HFF-Myc (cell line): ENCODE results near the gene STIMATE.

Source experiments
- DNase-seq: peaks from one replicate; pipeline ENCODE4 v3.0.0-alpha.2; 2011; ENCODE audit warnings: low read depth; ENCODE audit errors: extremely low read depth
- H3K4me3 ChIP-seq: replicated peaks from 2 replicates; pipeline ENCODE4 v1.5.1; 2011; ENCODE audit warnings: low read depth, mild to moderate bottlenecking, control low read depth, low read length
- CTCF ChIP-seq: IDR thresholded peaks from 2 replicates; pipeline ENCODE4 v1.5.1; 2012; ENCODE audit warnings: mild to moderate bottlenecking, low read depth, low read length, control low read depth; ENCODE audit errors: missing control alignments

The STIMATE gene

GRCh38 chr3:52841981-52842340 lies 55.4 kb downstream of the STIMATE start:
- no peak overlapping the region for H3K4me3 ChIP-seq
- no peak for TF ChIP-seq CTCF
- no peak for DNase-seq

- no peak overlapping the region for H3K4me3 ChIP-seq
- no peak for TF ChIP-seq CTCF
- no peak for DNase-seq
These were observed 56.0 kb downstream of the STIMATE start for GRCh38 chr3:52841211-52841980.

GRCh38 chr3:52839892-52840545 lies 57.3 kb downstream of the STIMATE start:
- H3K4me3 ChIP-seq, result no peak overlapping the region
- DNase-seq, result no peak
- no peak for TF ChIP-seq CTCF

DNA sequence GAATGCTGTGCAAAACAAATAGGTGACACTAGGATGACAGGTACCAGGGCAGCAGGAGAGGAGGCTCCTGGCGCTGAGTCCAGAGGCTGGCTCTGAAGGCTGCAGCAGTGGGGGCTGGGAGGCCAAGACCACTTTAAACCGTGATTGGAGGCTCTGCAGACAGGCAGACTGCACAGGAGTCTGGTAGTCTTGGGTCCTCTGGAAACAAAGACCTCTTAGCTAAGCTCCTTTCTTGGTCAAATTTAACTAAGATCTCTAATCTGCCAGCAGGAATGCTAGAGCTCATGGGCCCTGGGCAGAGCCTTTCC lies 58.1 kb downstream of the STIMATE start:
- DNase-seq, result no peak
- TF ChIP-seq CTCF, result no peak
- no peak overlapping the region for H3K4me3 ChIP-seq

DNA sequence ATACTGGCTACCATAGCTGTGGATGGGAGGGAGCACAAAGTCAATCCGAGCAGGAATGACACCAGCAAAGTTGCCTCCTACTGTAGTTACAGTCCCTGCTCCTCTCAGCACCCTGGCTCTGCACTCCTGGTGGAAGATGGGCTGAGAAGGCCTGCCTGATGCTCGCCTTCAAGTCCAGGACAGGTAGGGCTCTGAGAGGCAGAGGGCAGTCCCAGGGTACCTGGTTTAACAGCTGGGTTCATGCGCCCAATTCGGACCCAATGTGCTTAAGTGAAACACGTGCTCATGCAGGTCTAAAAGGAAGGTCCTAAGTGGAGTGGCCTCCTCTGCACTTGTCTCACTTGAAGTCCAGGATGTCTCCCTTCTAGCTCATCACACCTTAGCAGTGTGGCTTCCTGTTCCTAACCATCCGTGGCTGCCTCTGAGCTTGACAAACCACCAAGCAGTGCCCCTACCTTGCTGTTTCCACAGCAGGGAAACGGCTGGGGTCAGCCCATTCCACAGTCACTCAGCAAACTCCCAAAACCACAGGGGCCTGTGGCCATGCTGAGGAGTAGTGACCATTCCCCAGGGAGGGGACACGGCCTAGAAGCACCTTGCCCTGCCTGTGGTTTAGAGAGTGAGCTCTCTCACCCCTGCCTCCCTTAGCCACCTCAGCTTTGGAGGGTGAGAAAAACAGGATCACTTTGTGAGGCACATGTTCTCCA lies 58.6 kb downstream of the STIMATE start:
- TF ChIP-seq CTCF, result no peak
- no peak overlapping the region for H3K4me3 ChIP-seq
- no peak for DNase-seq

DNA sequence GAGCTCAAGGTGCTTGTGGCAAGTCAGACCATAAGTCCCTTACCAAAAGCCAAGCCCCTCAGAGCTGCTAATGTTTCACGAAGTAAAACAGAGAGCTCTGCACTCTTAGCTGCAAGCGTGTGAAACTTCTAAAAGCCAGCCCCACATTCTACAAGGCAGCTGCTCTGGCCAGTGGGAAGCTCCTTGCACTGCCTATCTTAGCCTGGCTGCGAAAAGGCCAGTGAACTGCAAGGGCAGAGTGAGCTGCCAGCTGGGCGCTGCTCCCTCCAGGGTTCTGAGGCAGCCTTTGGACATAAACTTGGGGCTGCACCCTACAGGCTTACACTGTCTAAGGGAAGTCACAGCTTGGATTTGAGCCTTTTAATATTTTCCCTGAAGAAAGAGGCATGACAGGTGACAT lies 60.4 kb downstream of the STIMATE start:
- no peak for DNase-seq

More for the DNA sequence above, 60.4 kb downstream of the STIMATE start:
- H3K4me3 ChIP-seq, result no peak overlapping the region
- TF ChIP-seq CTCF, result no peak
